Heart left ventricle (tissue), 13 donors: Measurements from ENCODE around the gene HNRNPA2B1.

Source experiments
- POLR2A ChIP-seq, 2 donors: fragments of 450-650 bp; IDR thresholded peaks; one replicate each; pipeline ENCODE4 v1.6.1; 2017; ENCODE audit warnings: antibody characterized with exemption in 2 of 2, mild to moderate bottlenecking in 2 of 2, moderate library complexity in 2 of 2
- TF ChIP-seq, protein P1 (sequence below), 12 donors: fragments of 200-600 bp; sonication (generic) in 4 of 12; IDR thresholded peaks; one replicate each; pipeline versions ENCODE4 v1.5.0 to v1.8.0; 2018 to 2022; ENCODE audit warnings: antibody characterized with exemption in 12 of 12, mild to moderate bottlenecking in 5 of 12
- donor health status: ischemic (EF 13 %, LVEDD 7.1; RV severe dilation, severe dysfunction).
- donor health status: DM: no; HTN: yes; CAD: no.
- donor health status: DM: no; HTN: no; CAD: no.
- donor health status: ischemic (EF 25% LVEDD 6.9; RV normal size, moderate dysfunction).
- donor health status: ischemic (EF 25% LVEDD 5.7; RV mildly dilated, moderate dysfunction).
- donor health status: ischemic (EF 35%, LVEDD 5.7; RV mildly dilated, moderate dysfunction).
- donor health status: nonischemic (EF 11% LVEDD 7.7; RV severe dilation, severe dysfunction).
- donor health status: DM: yes; HTN: yes; CAD: no.
- donor health status: PGD.
- donor health status: ischemic (EF 29% LVEDD 5.4; RV normal size, mild dysfunction).
- donor health status: nonischemic (EF 23%, LVEDD 6.1; RV moderate dilation, normal function).

DNA sequence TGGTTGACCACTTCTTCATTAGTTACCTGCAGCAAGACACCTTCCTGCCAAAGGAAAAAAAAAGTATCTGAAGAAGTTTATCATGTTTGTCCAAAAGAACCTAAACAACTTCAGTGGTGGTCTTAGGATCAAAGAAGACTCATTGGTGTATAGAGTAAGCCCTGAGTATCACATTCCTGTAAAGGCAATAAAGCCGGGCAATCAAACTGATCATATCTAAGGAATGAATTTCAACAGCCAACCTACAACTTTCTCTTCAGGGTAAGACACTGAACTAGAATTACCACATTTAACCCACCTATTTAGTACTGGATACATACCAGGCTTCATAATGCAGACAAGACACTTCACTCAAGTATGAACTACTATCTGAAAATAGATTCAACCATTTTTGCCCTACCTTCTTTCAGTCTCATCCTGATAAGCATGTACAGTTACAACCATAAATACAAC, 10.1 kb downstream of the HNRNPA2B1 start:
- TF ChIP-seq, protein P1, sequence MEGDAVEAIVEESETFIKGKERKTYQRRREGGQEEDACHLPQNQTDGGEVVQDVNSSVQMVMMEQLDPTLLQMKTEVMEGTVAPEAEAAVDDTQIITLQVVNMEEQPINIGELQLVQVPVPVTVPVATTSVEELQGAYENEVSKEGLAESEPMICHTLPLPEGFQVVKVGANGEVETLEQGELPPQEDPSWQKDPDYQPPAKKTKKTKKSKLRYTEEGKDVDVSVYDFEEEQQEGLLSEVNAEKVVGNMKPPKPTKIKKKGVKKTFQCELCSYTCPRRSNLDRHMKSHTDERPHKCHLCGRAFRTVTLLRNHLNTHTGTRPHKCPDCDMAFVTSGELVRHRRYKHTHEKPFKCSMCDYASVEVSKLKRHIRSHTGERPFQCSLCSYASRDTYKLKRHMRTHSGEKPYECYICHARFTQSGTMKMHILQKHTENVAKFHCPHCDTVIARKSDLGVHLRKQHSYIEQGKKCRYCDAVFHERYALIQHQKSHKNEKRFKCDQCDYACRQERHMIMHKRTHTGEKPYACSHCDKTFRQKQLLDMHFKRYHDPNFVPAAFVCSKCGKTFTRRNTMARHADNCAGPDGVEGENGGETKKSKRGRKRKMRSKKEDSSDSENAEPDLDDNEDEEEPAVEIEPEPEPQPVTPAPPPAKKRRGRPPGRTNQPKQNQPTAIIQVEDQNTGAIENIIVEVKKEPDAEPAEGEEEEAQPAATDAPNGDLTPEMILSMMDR (IDR thresholded peaks at IDR 0.05): no peak
- no peak for TF ChIP-seq POLR2A (IDR thresholded peaks at IDR 0.05)
